GM23338 (cell line): ENCODE data around the gene RCVRN. TPM values are rescaled to one million over a fixed set of nuclear protein-coding genes. Genes with fewer than 3 reads are reported as not detected.

ENCODE experiments used
- ATAC-seq: fragments of 200-7000 bp; cut with Tn5 transposase; 3 replicates; pipeline ENCODE4 v1.9.1; 2020
- DNase-seq: peaks from one replicate; pipeline ENCODE4 v3.0.0-alpha.2; 2015; ENCODE audit warnings: low spot score
- H2AFZ ChIP-seq: fragments of 200-600 bp; sonication (generic); 2 replicates; pipeline ENCODE4 v1.8.0; 2016; ENCODE audit warnings: antibody characterized with exemption, mild to moderate bottlenecking, moderate library complexity
- H3F3A ChIP-seq: fragments of 200-600 bp; sonication (generic); replicated peaks from 2 replicates; pipeline ENCODE4 v1.8.0; 2017; ENCODE audit warnings: antibody characterized with exemption, mixed run types, low read depth
- H3K27ac ChIP-seq: fragments of 200-600 bp; sonication (generic); 2 replicates; pipeline ENCODE4 v1.6.1; 2016; ENCODE audit warnings: low read depth
- H3K27me3 ChIP-seq: fragments of 200-600 bp; sonication (generic); 2 replicates; pipeline ENCODE4 v1.8.0; 2016; ENCODE audit warnings: mild to moderate bottlenecking, mixed run types, moderate library complexity; ENCODE audit not compliant: insufficient read depth
- H3K36me3 ChIP-seq: fragments of 200-600 bp; sonication (generic); 2 replicates; pipeline ENCODE4 v1.8.0; 2016; ENCODE audit warnings: mild to moderate bottlenecking; ENCODE audit not compliant: insufficient read depth
- H3K4me1 ChIP-seq: fragments of 200-600 bp; sonication (generic); 2 replicates; pipeline ENCODE4 v1.8.0; 2016; ENCODE audit warnings: mild to moderate bottlenecking, moderate library complexity; ENCODE audit not compliant: insufficient read depth
- H3K4me2 ChIP-seq: fragments of 200-600 bp; sonication (generic); 2 replicates; pipeline ENCODE4 v1.7.1; 2017; ENCODE audit warnings: mixed run types
- H3K4me3 ChIP-seq: fragments of 200-600 bp; sonication (generic); 2 replicates; pipeline ENCODE4 v1.6.1; 2016; ENCODE audit warnings: mixed run types
- H3K79me2 ChIP-seq: fragments of 200-600 bp; sonication (generic); replicated peaks from 2 replicates; pipeline ENCODE4 v1.8.0; 2017; ENCODE audit warnings: mild to moderate bottlenecking; ENCODE audit not compliant: insufficient read depth
- H3K9me2 ChIP-seq: fragments of 200-600 bp; sonication (generic); 2 replicates; pipeline ENCODE4 v1.8.0; 2017; ENCODE audit not compliant: insufficient read depth
- H4K20me1 ChIP-seq: fragments of 200-600 bp; sonication (generic); replicated peaks from 2 replicates; pipeline ENCODE4 v1.8.0; 2017; ENCODE audit warnings: mild to moderate bottlenecking; ENCODE audit not compliant: insufficient read depth
- H3K27ac Mint-ChIP-seq: 2 replicates; pipeline ENCODE4 v1.8.0; 2020; ENCODE audit warnings: inconsistent platforms, mild to moderate bottlenecking, moderate library complexity, mixed read lengths
- H3K27me3 Mint-ChIP-seq: 3 replicates; pipeline ENCODE4 v1.8.0; 2022; ENCODE audit warnings: low read depth, mild to moderate bottlenecking, moderate library complexity, mixed read lengths, inconsistent platforms; ENCODE audit not compliant: insufficient read depth, poor library complexity
- H3K36me3 Mint-ChIP-seq: 3 replicates; pipeline ENCODE4 v1.8.0; 2021; ENCODE audit warnings: low read depth, mild to moderate bottlenecking, inconsistent platforms, moderate library complexity, mixed read lengths
- H3K4me1 Mint-ChIP-seq: 3 replicates; pipeline ENCODE4 v1.8.0; 2020; ENCODE audit warnings: mild to moderate bottlenecking, inconsistent platforms, mixed read lengths
- H3K4me3 Mint-ChIP-seq: 3 replicates; pipeline ENCODE4 v1.8.0; 2021; ENCODE audit warnings: moderate library complexity, mild to moderate bottlenecking, inconsistent platforms, mixed read lengths
- H3K9me3 Mint-ChIP-seq: 3 replicates; pipeline ENCODE4 v1.8.0; 2020; ENCODE audit warnings: moderate library complexity, mild to moderate bottlenecking, inconsistent platforms, mixed read lengths
- EZH2phosphoT487 ChIP-seq: fragments of 200-600 bp; sonication (generic); IDR thresholded peaks from one replicate; pipeline ENCODE4 v1.8.1; 2018; ENCODE audit warnings: antibody characterized with exemption; ENCODE audit not compliant: unreplicated experiment
- JUNB ChIP-seq: IDR thresholded peaks from one replicate; pipeline ENCODE4 v1.6.1; 2016; ENCODE audit warnings: antibody characterized with exemption; ENCODE audit not compliant: unreplicated experiment
- POLR2AphosphoS5 ChIP-seq: IDR thresholded peaks from 2 replicates; pipeline ENCODE4 v1.6.1; 2016; ENCODE audit warnings: antibody characterized with exemption, low read depth
- ZNF114 ChIP-seq: fragments of 250-450 bp; sonication (Bioruptor Pico); IDR thresholded peaks from 2 replicates; pipeline ENCODE4 v1.5.0; 2020; ENCODE audit warnings: mild to moderate bottlenecking, moderate library complexity
- ZNF331 ChIP-seq: fragments of 250-450 bp; sonication (Bioruptor Pico); IDR thresholded peaks from 2 replicates; pipeline ENCODE4 v1.5.0; 2020; ENCODE audit warnings: low read depth, mild to moderate bottlenecking, moderate library complexity
- ZNF462 ChIP-seq: fragments of 250-450 bp; sonication (Bioruptor Pico); IDR thresholded peaks from 2 replicates; pipeline ENCODE4 v1.5.0; 2020; ENCODE audit warnings: mild to moderate bottlenecking, moderate library complexity
- polyA plus RNA-seq: library from polyadenylated mRNA; unstranded; fragments of >200 nt; fragmentation: Nextera tagmentation; extraction: Ambion mirVana; gene quantifications from 2 replicates; pipeline ENCODE4 v1.2.1, GENCODE V29; 2016
- total RNA-seq: library from RNA; depleted of rRNA; stranded (reverse); fragments of >200 nt; shearing (Covaris generic); gene quantifications from 2 replicates; pipeline ENCODE4 v1.2.3, GENCODE V29; 2014
- TF ChIP-seq, protein P1 (sequence below), 2 experiments: fragments of 200-600 bp in 1 of 2; sonication (generic) in 1 of 2; conservative IDR thresholded peaks; 2 replicates each; pipeline versions ENCODE4 v1.5.1 to v1.6.1; 2016 to 2017; ENCODE audit warnings: antibody characterized with exemption in 2 of 2, low read depth in 2 of 2, mild to moderate bottlenecking in 2 of 2, moderate library complexity in 1 of 2
- TF ChIP-seq, protein P2 (sequence below): IDR thresholded peaks from 2 replicates; pipeline ENCODE4 v1.6.1; 2016; ENCODE audit warnings: antibody characterized with exemption

The RCVRN gene
- total and polyA plus RNA-seq, 2 experiments from 2014 or later, result not detected

DNA sequence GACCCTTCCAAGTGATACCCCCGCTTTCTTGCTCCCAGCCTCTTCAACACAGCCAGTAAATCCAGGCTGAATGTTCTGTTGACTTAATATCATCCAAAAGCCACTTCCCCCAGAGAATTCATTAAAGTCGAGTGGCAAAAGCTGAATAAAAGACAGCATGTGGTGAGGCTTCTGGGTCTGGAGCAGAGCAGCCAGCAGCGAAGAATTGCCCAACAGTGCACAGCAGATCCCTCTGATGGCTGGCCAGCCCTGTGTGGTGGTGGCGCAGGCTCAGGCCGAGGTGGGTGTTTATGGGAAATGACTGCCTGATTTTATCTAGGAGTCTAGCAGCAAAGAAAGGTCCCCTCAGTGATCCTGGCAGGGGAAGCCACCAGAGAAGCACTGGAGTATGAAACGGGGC lies 30.3 kb upstream of the RCVRN start (continued):
- TF ChIP-seq ZNF114 (CRISPR knock-in tag) (no peak), ZNF331 (CRISPR knock-in tag) (no peak), POLR2AphosphoS5 (no peak), JUNB (no peak), ZNF462 (CRISPR knock-in tag) (no peak)

DNA sequence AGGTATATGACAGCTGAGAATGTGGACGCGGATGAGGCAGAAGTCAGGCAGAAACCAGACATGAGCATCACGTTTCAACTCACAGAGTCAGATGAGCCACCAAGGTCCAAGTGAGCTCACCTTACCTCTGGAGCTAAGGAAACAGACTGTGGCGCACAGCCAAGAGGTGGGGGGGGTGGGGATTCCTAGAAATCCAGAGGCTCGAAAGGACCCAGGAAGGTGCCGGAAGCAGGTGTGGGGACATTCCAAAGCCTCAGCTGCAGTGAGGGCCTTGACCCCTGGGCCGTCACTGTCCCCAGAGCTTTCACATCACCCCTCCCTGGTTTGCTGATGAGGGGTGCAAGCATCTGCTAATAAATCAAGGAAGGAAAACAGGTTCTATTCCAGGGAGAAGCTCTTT lies 29.3 kb upstream of the RCVRN start:
- Mint-ChIP-seq H3K4me3 (no peak overlapping the region), H3K27ac (no peak overlapping the region), H3K9me3 (no peaks in the 10 kb centered on the region; the same call in 2 of the 3 replicates), H3K36me3 (peaks cover 8% of the 10 kb centered on the region; the same call in 2 of the 3 replicates), H3K27me3 (peaks cover 2% of the 10 kb centered on the region), H3K4me1 (0 out of 3 replicates have a peak, but pooled peaks cover 10% of the 10 kb centered on the region)
- no peaks in the 10 kb centered on the region for H3K79me2 ChIP-seq
- no peak overlapping the region for H3K27ac ChIP-seq
- H3K4me1 ChIP-seq, result no peaks in the 10 kb centered on the region
- ATAC-seq (no peak), DNase-seq (no peak)
- no peaks in the 10 kb centered on the region for H3K36me3 ChIP-seq
- H3K4me3 ChIP-seq, result no peak overlapping the region
- no peaks in the 10 kb centered on the region for H3K9me2 ChIP-seq
- H4K20me1 ChIP-seq, result no peaks in the 10 kb centered on the region
- no peaks in the 10 kb centered on the region for H3F3A ChIP-seq
- H2AFZ ChIP-seq, result no peak overlapping the region
- H3K27me3 ChIP-seq, result no peaks in the 10 kb centered on the region
- no peak overlapping the region for H3K4me2 ChIP-seq
- TF ChIP-seq, protein P1, sequence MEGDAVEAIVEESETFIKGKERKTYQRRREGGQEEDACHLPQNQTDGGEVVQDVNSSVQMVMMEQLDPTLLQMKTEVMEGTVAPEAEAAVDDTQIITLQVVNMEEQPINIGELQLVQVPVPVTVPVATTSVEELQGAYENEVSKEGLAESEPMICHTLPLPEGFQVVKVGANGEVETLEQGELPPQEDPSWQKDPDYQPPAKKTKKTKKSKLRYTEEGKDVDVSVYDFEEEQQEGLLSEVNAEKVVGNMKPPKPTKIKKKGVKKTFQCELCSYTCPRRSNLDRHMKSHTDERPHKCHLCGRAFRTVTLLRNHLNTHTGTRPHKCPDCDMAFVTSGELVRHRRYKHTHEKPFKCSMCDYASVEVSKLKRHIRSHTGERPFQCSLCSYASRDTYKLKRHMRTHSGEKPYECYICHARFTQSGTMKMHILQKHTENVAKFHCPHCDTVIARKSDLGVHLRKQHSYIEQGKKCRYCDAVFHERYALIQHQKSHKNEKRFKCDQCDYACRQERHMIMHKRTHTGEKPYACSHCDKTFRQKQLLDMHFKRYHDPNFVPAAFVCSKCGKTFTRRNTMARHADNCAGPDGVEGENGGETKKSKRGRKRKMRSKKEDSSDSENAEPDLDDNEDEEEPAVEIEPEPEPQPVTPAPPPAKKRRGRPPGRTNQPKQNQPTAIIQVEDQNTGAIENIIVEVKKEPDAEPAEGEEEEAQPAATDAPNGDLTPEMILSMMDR (conservative IDR thresholded peaks at IDR 0.05; ENCODE audit: low read depth in 2 of 2), result no peak
- no peak for TF ChIP-seq EZH2phosphoT487
- TF ChIP-seq, protein P2, sequence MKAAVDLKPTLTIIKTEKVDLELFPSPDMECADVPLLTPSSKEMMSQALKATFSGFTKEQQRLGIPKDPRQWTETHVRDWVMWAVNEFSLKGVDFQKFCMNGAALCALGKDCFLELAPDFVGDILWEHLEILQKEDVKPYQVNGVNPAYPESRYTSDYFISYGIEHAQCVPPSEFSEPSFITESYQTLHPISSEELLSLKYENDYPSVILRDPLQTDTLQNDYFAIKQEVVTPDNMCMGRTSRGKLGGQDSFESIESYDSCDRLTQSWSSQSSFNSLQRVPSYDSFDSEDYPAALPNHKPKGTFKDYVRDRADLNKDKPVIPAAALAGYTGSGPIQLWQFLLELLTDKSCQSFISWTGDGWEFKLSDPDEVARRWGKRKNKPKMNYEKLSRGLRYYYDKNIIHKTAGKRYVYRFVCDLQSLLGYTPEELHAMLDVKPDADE, result no peak
